ENCODE data around the gene DNAJB6. TPM values are rescaled to one million over a fixed set of nuclear protein-coding genes. Genes with fewer than 3 reads are reported as not detected.

Gene DNAJB6
- total and polyA plus RNA-seq, 7 donors = 103 to 326 (median 229) TPM

DNA sequence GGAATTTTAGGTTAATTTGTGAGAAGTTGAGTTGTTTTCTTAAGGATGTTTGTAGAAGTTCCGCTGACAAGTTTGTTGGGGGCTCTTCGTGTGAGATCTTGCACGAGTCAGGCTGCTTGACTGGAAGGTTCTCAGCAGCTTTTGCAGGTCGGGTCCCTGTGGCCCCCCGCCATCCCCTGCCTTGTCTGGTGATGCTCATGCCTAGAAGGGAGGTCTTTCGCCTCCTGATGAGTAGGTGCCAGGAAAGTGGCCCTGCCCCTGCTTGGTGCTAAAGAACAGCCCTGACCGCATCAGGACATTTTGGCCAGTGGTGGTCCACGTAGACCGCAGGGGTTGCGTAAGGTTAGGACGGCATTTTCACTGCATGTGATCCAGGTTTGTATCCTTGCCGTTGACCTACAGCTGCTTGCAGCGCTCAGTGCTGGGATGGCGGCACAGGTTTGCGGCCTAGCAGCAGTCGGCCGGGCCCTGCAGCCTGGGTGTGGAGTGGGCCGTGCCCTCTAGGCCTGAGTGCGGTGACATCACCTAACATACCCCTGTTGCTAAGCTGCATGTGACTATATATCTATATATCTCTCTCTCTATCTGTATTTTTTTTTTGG, 62.4 kb downstream of the DNAJB6 start:
- H3K4me1 ChIP-seq = peaks cover 47% of the 10 kb centered on the region
- WGBS, 3 donors = 73 to 80% (median 76%) methylated on average over 19 of the region's 19 CpGs
- H3K36me3 ChIP-seq (ENCODE audit: insufficient read depth in 1 of 2, low read depth in 1 of 2) = peaks cover 0 to 20% of the 10 kb centered on the region in 2 donors
- no peaks in the 10 kb centered on the region for H3K9me3 ChIP-seq
- TF ChIP-seq, protein P1, sequence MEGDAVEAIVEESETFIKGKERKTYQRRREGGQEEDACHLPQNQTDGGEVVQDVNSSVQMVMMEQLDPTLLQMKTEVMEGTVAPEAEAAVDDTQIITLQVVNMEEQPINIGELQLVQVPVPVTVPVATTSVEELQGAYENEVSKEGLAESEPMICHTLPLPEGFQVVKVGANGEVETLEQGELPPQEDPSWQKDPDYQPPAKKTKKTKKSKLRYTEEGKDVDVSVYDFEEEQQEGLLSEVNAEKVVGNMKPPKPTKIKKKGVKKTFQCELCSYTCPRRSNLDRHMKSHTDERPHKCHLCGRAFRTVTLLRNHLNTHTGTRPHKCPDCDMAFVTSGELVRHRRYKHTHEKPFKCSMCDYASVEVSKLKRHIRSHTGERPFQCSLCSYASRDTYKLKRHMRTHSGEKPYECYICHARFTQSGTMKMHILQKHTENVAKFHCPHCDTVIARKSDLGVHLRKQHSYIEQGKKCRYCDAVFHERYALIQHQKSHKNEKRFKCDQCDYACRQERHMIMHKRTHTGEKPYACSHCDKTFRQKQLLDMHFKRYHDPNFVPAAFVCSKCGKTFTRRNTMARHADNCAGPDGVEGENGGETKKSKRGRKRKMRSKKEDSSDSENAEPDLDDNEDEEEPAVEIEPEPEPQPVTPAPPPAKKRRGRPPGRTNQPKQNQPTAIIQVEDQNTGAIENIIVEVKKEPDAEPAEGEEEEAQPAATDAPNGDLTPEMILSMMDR (IDR thresholded peaks at IDR 0.05) = no peak
- intact Hi-C loops (cut with DNase I) = loop anchor here in 1 of 2 donors (5.0 kb wide), 1 partner anchor 42 kb away; no protein-coding TSS in a partner anchor
- peak overlapping the region; percentile 86 for H3K27ac ChIP-seq
- no peak for DNase-seq
- H3K4me3 ChIP-seq = peak overlapping the region; percentile 11
- H3K27me3 ChIP-seq (ENCODE audit: insufficient read depth in 3 of 3, low read length in 2 of 3) = no peaks in the 10 kb centered on the region
- peak; percentile 29 to 64 (median 34) for ATAC-seq

DNA sequence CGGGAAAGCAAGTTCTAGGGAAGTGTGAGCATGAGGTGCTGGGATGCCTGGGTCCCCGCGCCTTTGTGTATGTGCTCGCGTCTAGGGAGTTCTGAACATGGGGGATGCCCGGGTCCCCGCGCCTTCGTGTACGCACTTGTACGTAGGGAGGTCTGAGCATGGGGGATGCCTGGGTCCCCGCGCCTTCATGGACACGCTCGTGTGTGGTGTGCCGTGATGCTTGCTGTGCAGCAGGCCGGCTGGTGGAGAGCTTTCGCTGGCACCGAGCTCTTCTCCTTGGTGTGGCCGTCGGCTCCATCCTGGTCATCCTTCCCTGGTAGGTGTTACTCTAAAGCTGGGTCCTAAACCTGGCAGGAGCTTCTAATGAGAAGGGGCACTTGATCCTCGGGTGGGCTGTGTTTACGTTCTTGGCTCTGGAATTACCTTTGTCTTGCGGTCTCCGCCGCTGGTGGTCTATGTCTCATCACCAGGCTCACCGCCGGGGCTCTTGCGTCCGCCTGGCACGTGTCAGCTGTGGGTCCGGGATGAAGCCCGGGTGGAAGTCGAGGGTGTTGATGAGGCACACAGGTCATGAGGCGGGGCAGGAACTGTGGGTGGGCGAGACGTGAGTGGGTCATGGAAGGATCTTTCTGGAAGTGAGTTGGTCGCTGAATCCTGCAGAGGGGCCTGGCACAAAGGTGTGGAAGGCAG, 63.5 kb downstream of the DNAJB6 start:
- 88 to 92% (median 90%) methylated on average over 38 of the region's 38 CpGs for WGBS, 3 donors
- Histone ChIP-seq H3K27ac (peak overlapping the region; percentile 86), H3K4me3 (no peak overlapping the region), H3K4me1 (peaks cover 49% of the 10 kb centered on the region), H3K27me3 (ENCODE audit: insufficient read depth in 3 of 3, low read length in 2 of 3) (no peaks in the 10 kb centered on the region), H3K9me3 (no peaks in the 10 kb centered on the region), H3K36me3 (ENCODE audit: insufficient read depth in 1 of 2, low read depth in 1 of 2) (peaks cover 0 to 20% of the 10 kb centered on the region in 2 donors)
- intact Hi-C loops (cut with DNase I) = loop anchor here in 1 of 2 donors (10.0 kb wide), 1 partner anchor 126 kb away; no protein-coding TSS in a partner anchor
- no peak for ATAC-seq
- no peak for DNase-seq
- TF ChIP-seq, protein P1 (IDR thresholded peaks at IDR 0.05) = no peak

DNA sequence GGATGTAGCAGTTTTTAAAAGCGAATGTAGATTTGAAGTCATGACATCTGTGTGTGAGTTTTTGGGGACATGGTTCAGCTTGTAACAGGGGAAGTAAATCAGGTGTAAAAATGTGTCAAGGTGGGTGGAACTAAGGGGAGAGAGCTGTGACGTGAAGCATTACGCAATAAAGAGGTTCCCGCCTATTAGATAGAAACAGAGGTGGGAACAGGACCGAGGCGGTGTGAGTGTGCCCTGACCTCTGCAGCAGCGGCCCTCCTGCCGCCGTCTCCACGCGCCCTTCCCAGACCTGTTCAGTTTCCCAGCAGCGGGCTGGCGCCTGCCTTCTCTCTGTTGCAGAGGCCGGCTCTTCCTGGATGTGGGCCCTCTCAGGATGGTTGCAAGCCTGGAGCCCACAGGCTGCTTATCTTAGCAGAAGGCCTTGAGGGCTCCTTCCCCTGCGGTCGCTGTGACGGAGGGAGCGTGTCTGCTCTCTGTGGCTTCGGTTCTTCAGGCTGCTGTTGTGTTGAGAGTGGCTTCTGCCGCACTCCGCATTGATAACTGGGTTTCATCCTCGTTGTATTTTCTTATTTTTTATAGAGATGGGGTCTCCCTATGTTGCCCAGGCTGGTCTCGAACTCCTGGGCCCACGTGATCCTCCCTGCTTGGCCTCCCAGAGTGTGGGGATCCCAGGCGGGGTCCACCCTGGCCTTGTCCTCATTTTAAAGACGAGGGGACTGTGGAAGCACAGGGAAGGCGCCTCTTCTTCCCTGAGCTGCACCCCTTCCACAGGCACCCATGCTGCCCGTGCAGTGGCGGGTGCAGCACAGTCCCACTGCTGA, 65.0 kb downstream of the DNAJB6 start:
- H3K4me3 ChIP-seq = no peak overlapping the region
- H3K4me1 ChIP-seq = peaks cover 52% of the 10 kb centered on the region
- 91 to 97% (median 93%) methylated on average over 29 of the region's 29 CpGs for WGBS, 3 donors
- no peak overlapping the region for H3K27ac ChIP-seq
- H3K36me3 ChIP-seq (ENCODE audit: insufficient read depth in 1 of 2, low read depth in 1 of 2) = peaks cover 0 to 20% of the 10 kb centered on the region in 2 donors
- DNase-seq (no peak), ATAC-seq (no peak)
- no peaks in the 10 kb centered on the region for H3K9me3 ChIP-seq
- intact Hi-C loops (cut with DNase I) = loop anchor here in 1 of 2 donors (10.0 kb wide), 1 partner anchor 127 kb away; no protein-coding TSS in a partner anchor
- TF ChIP-seq, protein P1 (IDR thresholded peaks at IDR 0.05) = no peak
- no peaks in the 10 kb centered on the region for H3K27me3 ChIP-seq (ENCODE audit: insufficient read depth in 3 of 3, low read length in 2 of 3)

DNA sequence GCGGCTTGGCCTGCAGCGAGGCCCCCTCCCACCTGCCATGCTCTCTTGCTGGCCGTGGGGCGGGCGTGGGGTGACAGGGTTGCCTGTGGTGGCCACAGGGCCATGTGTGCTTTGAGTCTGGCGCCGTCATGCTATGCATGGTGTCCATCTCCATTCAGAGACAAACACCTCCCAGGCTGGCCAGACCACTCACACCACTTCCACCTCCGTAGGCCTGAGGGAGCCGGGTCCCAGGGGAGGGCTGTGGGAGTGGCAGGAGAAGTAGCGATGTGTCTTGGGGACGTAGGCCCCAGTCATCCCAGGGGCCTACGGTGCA, 65.5 kb downstream of the DNAJB6 start:
- peaks cover 0 to 24% of the 10 kb centered on the region in 2 donors for H3K36me3 ChIP-seq (ENCODE audit: insufficient read depth in 1 of 2, low read depth in 1 of 2)
- DNase-seq = no peak

More for the DNA sequence above, 65.5 kb downstream of the DNAJB6 start:
- Histone ChIP-seq H3K27me3 (ENCODE audit: insufficient read depth in 3 of 3, low read length in 2 of 3) (no peaks in the 10 kb centered on the region), H3K27ac (no peak overlapping the region), H3K4me3 (no peak overlapping the region), H3K4me1 (peaks cover 47% of the 10 kb centered on the region), H3K9me3 (no peaks in the 10 kb centered on the region)
- 89 to 92% (median 90%) methylated on average over 12 of the region's 12 CpGs for WGBS, 3 donors
- TF ChIP-seq, protein P1 (IDR thresholded peaks at IDR 0.05) = no peak
- ATAC-seq = no peak
- intact Hi-C loops (cut with DNase I) = loop anchor here in 1 of 2 donors (10.0 kb wide), 1 partner anchor 128 kb away; no protein-coding TSS in a partner anchor

Measured in psoas muscle (tissue), 8 donors.